ENCODE measurements around the gene SLC34A2. TPM values are rescaled to one million over a fixed set of nuclear protein-coding genes. Genes with fewer than 3 reads are reported as not detected.

Gene SLC34A2
- total RNA-seq, 1 experiment from 2014 or later = 1.7 TPM

GRCh38 chr4:25677943-25678342, 22.3 kb downstream of the SLC34A2 start:
- Mint-ChIP-seq H3K36me3 (no peaks in the 10 kb centered on the region), H3K4me3 (no peak overlapping the region), H3K27me3 (ENCODE audit: low read depth) (no peaks in the 10 kb centered on the region), H3K9me3 (peaks cover 5% of the 10 kb centered on the region; the same call in 1 of the 2 replicates), H3K4me1 (no peaks in the 10 kb centered on the region), H3K27ac (no peak overlapping the region)
- ATAC-seq = no peak
- no peak for DNase-seq (ENCODE audit: low spot score)
- CTCF ChIA-PET = no interaction called here
- POLR2A ChIA-PET = no interaction called here
- no peak for TF ChIP-seq NR1H2 (CRISPR knock-in tag; IDR thresholded peaks at IDR 0.05)
- no peak for TF ChIP-seq FOXP4 (CRISPR knock-in tag; IDR thresholded peaks at IDR 0.05)
- no peak for TF ChIP-seq STAT6 (CRISPR knock-in tag; conservative IDR thresholded peaks at IDR 0.05; ENCODE audit: low read depth)
- no peak for TF ChIP-seq JAZF1 (CRISPR knock-in tag; IDR thresholded peaks at IDR 0.05)
- no peak for TF ChIP-seq TCF7 (CRISPR knock-in tag; IDR thresholded peaks at IDR 0.05; ENCODE audit: low read depth)
- TF ChIP-seq CREM (CRISPR knock-in tag; IDR thresholded peaks at IDR 0.05) = no peak
- TF ChIP-seq ZNF317 (CRISPR knock-in tag; IDR thresholded peaks at IDR 0.05; ENCODE audit: borderline replicate concordance, low read depth) = no peak
- TF ChIP-seq MLX (CRISPR knock-in tag; IDR thresholded peaks at IDR 0.05) = no peak
- TF ChIP-seq ATF6 (CRISPR knock-in tag; IDR thresholded peaks at IDR 0.05) = no peak
- TF ChIP-seq HMGXB4 (CRISPR knock-in tag; IDR thresholded peaks at IDR 0.05) = no peak
- TF ChIP-seq PREB (CRISPR knock-in tag; IDR thresholded peaks at IDR 0.05; ENCODE audit: borderline replicate concordance) = no peak
- no peak for TF ChIP-seq JUN (CRISPR knock-in tag; IDR thresholded peaks at IDR 0.05)
- TF ChIP-seq ERG (CRISPR knock-in tag; IDR thresholded peaks at IDR 0.05) = no peak
- TF ChIP-seq USF2 (CRISPR knock-in tag; IDR thresholded peaks at IDR 0.05) = no peak
- TF ChIP-seq RELA (CRISPR knock-in tag; IDR thresholded peaks at IDR 0.05; ENCODE audit: borderline replicate concordance) = no peak
- TF ChIP-seq TP53 (CRISPR knock-in tag; IDR thresholded peaks at IDR 0.05) = no peak
- TF ChIP-seq HMGA2 (CRISPR knock-in tag; IDR thresholded peaks at IDR 0.05) = no peak

Data from WTC11 (cell line).